Spleen (tissue), 7 donors: Measurements from ENCODE around the gene STAU1.

Experiments
- CTCF ChIP-seq, 11 experiments: fragments of 200-600 bp in 7 of 11; fragments of 450-650 bp in 4 of 11; sonication (generic) in 4 of 11; IDR thresholded peaks in 8 of 11; conservative IDR thresholded peaks in 3 of 11; 1 replicate in 7 of 11; 2 replicates in 4 of 11; pipeline versions ENCODE4 v1.4.0 to v1.8.0; 2016 to 2021; ENCODE audit warnings: antibody characterized with exemption in 11 of 11, inconsistent platforms in 4 of 11, mild to moderate bottlenecking in 1 of 11
- POLR2AphosphoS5 ChIP-seq, 3 donors: sonication (generic); formaldehyde crosslinking; IDR thresholded peaks; one replicate each; pipeline ENCODE4 v1.5.1; 2017; ENCODE audit warnings: antibody characterized with exemption in 3 of 3
- donor health status: DM: no; HTN: no; CAD: no; lungs with moderate emphysema.
- donor health status: DM: no; HTN: no; CAD: no.
- donor health status: DM: no; HTN: no; CAD: no.

- TF ChIP-seq CTCF (IDR thresholded peaks at IDR 0.05 in 8 of 11, conservative IDR thresholded peaks at IDR 0.05 in 3 of 11) (no peak), POLR2AphosphoS5 (IDR thresholded peaks at IDR 0.05) (no peak)
Measured at GRCh38 chr20:49163696-49164095, 24.4 kb downstream of the STAU1 start.
